Measurements from ENCODE around the gene SGO1.

DNA sequence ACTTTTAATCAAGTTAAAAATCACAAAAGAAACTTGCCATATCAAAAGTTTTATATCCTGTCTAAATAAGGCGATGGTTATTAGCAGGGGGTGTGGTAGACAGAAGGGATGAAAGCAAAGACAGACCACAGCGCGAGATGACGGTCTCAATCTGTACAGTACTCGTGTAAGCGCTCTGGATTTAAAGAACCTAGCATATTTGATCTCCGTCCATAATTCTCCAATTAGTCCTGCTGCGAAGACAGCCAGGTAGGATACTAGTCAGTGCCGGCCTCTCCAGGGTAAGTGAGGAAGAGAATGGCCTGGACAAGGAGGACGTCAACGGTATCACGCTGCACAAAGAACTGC is 701 bp downstream of the SGO1 start:
- TF ChIP-seq CTCF (IDR thresholded peaks at IDR 0.05), result no peak
- TF ChIP-seq NFE2L1 (CRISPR knock-in tag; IDR thresholded peaks at IDR 0.05), result no peak
- no peak for TF ChIP-seq E2F1 (CRISPR knock-in tag; IDR thresholded peaks at IDR 0.05)
- no peak for TF ChIP-seq MAX (CRISPR knock-in tag; IDR thresholded peaks at IDR 0.05)
- TF ChIP-seq SP1 (CRISPR knock-in tag; conservative IDR thresholded peaks at IDR 0.05), result no peak
- TF ChIP-seq FOXP1 (CRISPR knock-in tag; IDR thresholded peaks at IDR 0.05; ENCODE audit: borderline replicate concordance), result no peak
- TF ChIP-seq ESRRA (CRISPR knock-in tag; IDR thresholded peaks at IDR 0.05; ENCODE audit: borderline replicate concordance), result no peak
